CD1c-positive myeloid dendritic cell (primary cell): Measurements from ENCODE around the gene PDC.
A peak's percentile ranks its signal among the peaks of the same experiment; 100 is the strongest.

Source experiments
- DNase-seq: peaks from one replicate; pipeline ENCODE4 v3.0.0-alpha.2; 2016; ENCODE audit errors: extremely low spot score

PDC gene

DNA sequence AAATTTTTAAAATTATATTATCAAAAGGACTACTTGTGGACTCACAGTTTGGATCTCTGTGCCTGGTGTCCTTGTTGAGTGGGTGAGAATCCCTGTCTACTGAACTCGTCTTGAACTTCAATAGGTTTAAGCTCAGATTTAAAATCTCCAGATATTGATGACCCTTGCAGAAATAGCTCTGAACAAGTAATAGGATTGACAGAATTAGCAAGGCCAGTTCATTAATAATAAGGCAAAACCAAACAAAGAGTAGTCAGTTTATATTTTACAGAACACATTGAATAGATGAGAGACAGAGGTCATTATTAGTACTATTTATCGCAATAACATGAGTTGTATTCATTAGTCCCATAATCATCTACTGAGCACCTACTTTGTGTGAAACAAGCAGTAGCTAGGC is at the start of gene PDC:
Gene PDC, minus strand, starts transcription at position 101 of the 400 bp plus-strand sequence. CDS start 11,655 bp downstream, outside the sequence.
- no peak for DNase-seq

DNA sequence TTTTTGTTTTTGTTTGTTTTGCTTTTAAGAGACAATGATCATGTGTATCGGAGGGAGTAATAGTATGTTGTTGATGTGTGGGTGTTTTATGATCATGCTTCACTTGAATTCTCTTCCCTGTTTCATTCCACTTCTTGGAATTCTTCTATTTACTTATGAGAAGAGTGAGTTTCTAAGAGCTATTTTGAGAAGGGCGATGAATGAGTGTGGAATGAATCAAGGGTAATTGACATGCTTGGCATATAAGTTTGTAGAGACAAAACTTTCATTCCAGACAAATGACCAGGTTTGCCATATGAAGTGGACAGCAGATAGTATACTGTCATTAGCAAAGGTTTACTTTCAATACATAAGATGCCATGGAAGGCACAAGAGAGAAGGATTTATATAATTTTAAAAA is 42.3 kb upstream of the PDC start:
- DNase-seq = no peak

GRCh38 chr1:186502087-186502486 is 41.2 kb upstream of the PDC start:
- DNase-seq = no peak

GRCh38 chr1:186500804-186501203 is 39.9 kb upstream of the PDC start:
- no peak for DNase-seq

- no peak for DNase-seq
These were observed 38.7 kb upstream of the PDC start for GRCh38 chr1:186499571-186499970.

- no peak for DNase-seq
These were observed 37.9 kb upstream of the PDC start for GRCh38 chr1:186498695-186499389.

DNA sequence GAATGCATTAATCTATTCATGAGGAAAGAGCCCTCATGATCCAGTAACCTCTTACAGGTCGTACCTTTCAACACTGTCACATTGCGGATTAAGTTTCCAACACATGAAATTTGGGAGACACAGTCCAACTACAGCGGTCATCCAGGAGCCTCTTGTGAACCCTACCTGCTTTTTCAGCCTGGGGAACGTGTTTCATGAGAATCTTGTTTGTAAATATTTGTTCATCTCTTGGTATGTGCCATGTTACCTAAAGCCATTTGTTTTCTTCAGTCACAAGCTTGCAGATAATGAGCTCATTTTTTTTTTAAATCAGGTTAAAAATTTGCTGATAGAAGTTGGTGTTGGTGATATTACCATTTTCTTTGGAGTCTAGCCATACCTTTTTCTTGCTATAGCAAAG is 37.2 kb upstream of the PDC start:
- no peak for DNase-seq

DNA sequence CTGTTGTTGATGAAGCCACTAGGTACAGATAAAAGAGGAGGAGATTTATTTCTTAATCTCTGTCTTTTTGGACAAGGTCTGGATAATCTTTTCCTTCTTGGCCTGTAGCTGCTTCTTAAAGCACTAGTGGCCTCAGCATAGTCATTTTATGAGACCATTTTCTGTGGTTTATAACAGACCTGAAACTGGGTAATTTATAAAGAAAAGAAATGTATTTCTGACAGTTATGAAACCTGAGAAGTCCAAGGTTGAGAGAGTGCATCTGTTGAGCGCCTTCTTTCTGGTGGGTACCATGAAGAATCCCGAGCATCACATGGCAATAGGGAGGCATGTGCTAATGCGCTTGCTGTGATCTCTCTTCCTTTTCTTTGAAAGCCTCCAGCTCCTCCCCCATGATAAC is 36.7 kb upstream of the PDC start:
- no peak for DNase-seq

- no peak for DNase-seq
These were observed 35.4 kb upstream of the PDC start for GRCh38 chr1:186496171-186496851.

DNA sequence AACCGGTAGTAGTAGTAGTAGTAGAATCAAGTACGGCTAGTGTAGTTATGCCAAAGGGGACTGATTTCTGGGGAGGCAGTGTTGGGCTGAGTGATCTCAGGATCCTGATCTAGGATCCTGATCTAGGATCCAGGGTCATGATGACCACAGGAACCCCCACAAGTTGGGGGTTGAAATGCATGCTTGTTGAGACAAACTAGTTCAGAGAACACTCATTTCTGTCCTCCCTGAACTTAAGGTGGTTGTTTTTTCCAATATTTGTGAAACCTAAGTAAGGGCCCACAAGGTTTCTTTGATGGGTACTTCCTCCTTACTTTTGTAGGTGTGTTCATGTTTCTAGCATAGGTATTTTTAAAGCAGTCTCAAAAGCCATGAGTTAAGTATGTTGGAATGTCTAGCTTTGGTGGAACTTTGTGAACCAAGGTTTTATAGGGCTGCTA is 33.9 kb upstream of the PDC start:
- DNase-seq = no peak

- DNase-seq = no peak
These were observed 31.8 kb upstream of the PDC start for GRCh38 chr1:186492531-186493291.

GRCh38 chr1:186491336-186491735 is 30.4 kb upstream of the PDC start:
- no peak for DNase-seq

DNA sequence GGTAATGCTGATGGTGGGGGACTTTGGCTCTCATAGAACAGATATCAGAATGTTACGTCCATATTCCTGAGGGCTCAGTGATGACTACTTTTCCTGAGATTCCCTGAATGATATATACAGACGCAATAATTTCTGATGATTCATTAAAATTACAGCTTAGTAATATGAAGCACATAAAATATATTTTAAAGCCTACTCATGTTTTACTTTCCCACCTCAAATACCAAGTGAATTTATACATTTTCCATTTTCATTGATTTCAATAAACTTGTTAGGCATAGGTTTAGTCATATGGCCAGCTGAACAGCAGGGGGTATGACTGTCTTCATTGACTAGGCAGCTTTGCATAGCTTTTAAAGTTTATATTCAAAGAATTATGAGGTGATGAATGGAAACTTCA is 26.2 kb upstream of the PDC start:
- DNase-seq = no peak

GRCh38 chr1:186486061-186486460 is 25.1 kb upstream of the PDC start:
- DNase-seq = no peak

DNA sequence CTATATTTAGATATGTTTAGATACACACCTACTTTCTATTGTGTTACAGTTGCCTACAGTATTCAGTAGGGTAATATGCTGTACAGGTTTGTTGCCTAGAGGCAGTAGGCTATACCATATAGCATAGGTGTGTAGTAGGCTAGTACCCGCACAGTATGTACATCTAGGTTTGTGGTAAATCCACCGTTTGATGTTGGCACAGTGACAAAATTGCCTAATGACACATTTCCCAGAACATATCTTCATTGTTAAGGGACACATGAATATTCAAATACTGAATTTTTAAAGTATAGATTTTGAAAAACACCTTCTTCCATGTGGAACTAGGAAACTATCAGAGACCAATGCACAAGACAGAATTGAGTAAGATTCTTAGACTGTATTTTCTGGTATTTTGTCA is 22.6 kb upstream of the PDC start:
- DNase-seq = no peak

- peak; percentile 45 for DNase-seq
These were observed 21.8 kb upstream of the PDC start for GRCh38 chr1:186482661-186483255.

DNA sequence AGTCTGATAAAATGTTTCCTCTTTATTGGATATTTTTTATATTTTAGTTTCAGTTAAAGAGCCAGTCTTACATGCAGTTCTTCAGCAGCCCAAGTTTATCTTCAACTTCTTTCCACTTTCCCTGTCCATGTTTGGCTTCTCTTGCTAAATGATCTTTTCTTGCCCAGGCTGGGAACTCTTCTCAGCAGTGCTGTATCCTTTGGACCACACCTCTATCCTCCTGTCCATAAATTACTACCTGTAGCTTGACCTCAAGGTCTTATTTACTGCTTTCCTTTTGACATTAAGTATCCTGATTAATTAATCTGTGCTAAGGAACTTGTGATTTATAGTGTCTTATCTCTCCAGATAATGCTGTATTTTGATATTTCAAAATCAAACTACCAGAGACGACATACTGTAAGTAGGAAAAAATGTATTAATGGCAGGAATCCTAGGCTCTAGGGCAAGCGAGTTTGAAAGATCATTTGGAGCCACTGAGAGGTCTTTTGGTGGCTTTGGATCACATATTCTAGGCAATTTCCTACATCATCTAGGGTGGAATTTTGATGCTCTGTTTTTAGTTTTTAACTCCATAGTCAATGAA is 20.5 kb upstream of the PDC start:
- DNase-seq = no peak

GRCh38 chr1:186479162-186479561 is 18.2 kb upstream of the PDC start:
- DNase-seq = no peak

- DNase-seq = no peak
These were observed 15.5 kb upstream of the PDC start for GRCh38 chr1:186476264-186477040.

- no peak for DNase-seq
These were observed 13.3 kb upstream of the PDC start for GRCh38 chr1:186474208-186474607.

GRCh38 chr1:186473047-186473446 is 12.1 kb upstream of the PDC start:
- no peak for DNase-seq
